Suppressor macrophage (primary cell): ENCODE measurements around the gene THAP4.
"Not testable (repeated sequence)": the region's sequence is repeated elsewhere in the genome, so short reads cannot be mapped to it uniquely, and the experiment has no call there.

Source experiments
- DNase-seq, 4 experiments: peaks; one replicate each; pipeline ENCODE4 v3.0.0-alpha.2; 2020 to 2022

THAP4 gene

GRCh38 chr2:241665731-241666440 lies 28.9 kb upstream of the THAP4 start:
- DNase-seq, result no peak

GRCh38 chr2:241662731-241663130 lies 25.8 kb upstream of the THAP4 start:
- not testable (repeated sequence) for DNase-seq

GRCh38 chr2:241660593-241661213 lies 23.7 kb upstream of the THAP4 start:
- DNase-seq, result no peak

DNA sequence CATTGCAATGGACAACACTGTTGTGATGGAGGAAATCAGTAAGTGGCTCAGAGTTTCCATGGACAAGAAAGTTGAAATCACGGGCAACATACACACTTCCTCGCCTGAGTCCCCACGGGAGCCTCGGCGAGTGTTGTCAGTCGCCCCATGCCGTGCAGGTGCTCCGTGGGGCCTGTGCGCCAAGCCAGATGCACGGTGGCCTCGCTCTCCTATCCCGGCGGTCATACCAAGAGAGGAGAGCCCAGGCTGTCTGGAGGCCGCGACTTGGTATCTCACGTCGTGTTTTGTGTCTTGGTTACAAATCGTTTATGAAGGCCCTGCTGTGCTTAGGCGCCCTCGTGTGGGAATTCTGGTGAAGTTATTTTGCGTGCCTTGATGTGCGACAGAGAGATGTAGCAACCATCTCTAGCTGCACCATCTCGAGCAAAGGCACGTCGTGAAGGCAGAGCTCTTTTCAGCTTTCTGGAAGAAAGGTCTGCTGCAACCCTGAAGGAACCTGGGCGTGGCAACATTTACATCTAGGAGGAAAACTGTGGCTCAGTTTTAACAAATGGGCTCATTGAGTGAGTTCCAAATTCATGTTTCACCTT lies 22.3 kb upstream of the THAP4 start:
- DNase-seq, result peak; percentile 50 to 70 (median 61)

DNA sequence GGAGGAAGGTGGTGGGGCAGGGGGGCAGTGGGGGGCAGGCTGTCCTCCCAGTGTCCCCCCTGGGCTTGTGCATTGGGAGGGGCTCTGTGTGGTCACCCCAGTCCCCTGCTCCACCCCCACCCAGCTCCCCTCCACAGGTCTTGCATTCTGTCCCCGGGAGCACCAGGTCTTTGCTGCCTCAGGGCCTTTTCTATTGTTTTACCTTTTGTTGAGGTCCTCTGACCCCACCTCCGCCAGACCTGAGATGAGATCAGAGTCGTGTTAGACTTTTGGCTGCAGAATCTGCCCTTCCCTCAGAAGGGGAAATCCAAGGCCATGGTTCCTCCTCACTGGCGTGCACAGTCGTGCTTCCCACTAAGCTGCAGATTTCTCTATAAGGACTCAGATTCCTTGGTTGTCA lies 21.3 kb upstream of the THAP4 start:
- DNase-seq, result peak in 2 of 4 experiments; percentile 6 to 33

GRCh38 chr2:241657786-241658254 lies 20.9 kb upstream of the THAP4 start:
- no peak for DNase-seq

DNA sequence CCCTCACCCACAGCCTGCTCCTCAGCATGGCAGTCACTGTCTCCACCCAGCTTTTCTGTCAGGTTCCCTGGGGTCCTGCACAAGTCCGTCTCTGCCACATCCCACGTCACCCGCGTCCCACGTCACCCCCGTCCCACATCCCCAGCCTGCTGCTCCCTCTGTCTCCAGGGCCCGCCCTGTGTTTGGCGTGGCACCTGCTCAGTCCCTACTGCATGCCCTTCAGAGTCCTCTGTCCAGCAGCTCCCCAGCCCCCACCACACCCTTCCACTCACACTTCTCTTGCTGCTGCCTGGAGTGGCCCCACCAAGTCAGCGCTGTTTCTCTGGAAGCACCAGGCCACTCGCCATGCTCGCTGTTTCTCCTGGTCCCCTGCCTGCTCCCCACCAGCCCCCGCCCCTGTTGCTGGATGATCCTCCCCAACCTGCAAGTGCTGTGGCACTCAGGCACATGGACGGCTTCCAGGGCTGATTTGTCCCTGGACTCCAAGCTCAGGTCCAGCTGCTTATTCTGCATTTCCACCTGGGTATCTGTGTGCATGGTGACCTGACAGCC lies 19.3 kb upstream of the THAP4 start:
- no peak for DNase-seq

DNA sequence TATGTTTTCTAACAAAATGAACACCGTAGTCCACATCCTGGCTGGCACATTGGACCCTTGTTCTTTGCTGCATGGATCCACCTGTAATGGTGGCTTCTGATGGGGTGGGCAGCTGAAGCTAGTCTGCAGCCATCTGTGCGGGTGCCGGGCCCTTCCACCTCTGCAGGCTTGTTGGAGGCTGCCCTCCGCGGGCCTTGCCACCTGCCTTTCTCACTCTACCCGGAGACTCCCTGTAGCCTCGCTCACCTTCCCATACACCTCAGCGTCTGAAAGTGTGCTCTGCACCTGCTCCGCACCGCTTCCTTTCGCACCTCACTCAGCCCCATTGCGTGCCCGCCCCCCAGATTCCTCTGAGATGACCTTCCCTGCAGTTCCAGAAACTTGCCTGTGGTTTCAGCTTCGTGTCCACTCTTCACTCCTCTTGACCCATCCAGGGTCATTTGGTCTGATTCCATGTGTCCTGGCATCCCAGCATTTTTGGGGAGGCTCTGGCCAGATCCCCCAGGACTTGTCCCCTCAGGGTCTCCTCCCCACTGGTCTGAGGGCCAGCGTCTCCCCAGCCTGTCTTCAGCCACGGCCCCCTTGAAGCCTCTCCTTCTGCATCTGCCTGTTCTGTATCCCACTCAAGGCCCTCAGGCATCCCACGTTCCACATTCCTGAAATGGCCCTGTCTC lies 18.7 kb upstream of the THAP4 start:
- DNase-seq, result no peak

DNA sequence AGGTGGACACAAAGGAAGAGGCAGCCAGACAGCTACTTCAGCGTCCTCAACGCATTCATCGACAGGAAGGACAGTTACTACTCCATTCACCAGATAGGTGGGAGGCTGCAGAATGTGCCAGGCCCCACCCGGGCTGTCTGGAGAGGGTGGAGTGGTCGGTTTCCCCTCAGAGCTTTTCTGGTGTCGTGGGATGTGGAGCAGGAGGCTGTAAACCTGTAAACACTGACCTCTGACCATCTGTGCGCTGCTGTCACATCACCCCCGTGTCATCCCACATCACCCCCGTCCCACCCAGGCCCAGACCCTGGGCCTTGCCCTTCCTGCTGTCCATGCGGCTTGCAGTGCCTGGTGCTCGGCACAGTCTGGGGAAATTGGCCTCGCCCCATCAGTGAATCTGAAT lies 17.6 kb upstream of the THAP4 start:
- no peak for DNase-seq

GRCh38 chr2:241653210-241653750 lies 16.3 kb upstream of the THAP4 start:
- no peak for DNase-seq

- DNase-seq, result no peak
Observed at GRCh38 chr2:241652722-241653121, 15.8 kb upstream of the THAP4 start.

- DNase-seq, result no peak
Observed at GRCh38 chr2:241652142-241652541, 15.2 kb upstream of the THAP4 start.

DNA sequence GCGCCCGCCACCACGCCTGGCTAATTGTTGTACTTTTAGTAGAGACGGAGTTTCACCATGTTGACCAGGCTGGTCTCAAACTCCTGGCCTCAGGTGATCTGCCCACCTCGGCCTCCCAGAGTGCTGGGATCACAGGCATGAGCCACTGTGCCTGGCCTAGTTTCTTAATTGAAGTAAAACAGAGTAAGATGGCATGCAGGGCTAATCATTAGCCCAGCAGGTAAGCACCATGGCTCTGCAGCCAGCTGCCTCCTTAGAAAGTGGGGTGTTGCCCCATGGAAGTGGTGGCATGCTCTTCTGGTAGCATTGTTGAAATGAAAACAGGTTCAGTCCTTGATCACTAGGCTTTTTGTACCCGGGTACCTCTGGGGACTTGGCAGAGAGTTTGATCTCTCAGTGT lies 13.0 kb upstream of the THAP4 start:
- no peak for DNase-seq

GRCh38 chr2:241649404-241649803 lies 12.4 kb upstream of the THAP4 start:
- no peak for DNase-seq

GRCh38 chr2:241648453-241648852 lies 11.5 kb upstream of the THAP4 start:
- DNase-seq, result no peak

GRCh38 chr2:241645915-241646645 lies 9.1 kb upstream of the THAP4 start:
- DNase-seq, result no peak

GRCh38 chr2:241645056-241645914 lies 8.3 kb upstream of the THAP4 start:
- DNase-seq, result no peak

- DNase-seq, result peak; percentile 46 to 68 (median 65)
Observed at GRCh38 chr2:241641631-241642030, 4.7 kb upstream of the THAP4 start.

- DNase-seq, result no peak
Observed at GRCh38 chr2:241640165-241640795, 3.3 kb upstream of the THAP4 start.

- peak in 1 of 4 experiments; percentile 7 for DNase-seq
Observed at GRCh38 chr2:241639385-241639784, 2.4 kb upstream of the THAP4 start.

- DNase-seq, result peak in 1 of 4 experiments; percentile 6
Observed at GRCh38 chr2:241638940-241639339, 2.0 kb upstream of the THAP4 start.
